HG02884 (cell line): ENCODE results near the gene TIMM23.
"Not testable (repeated sequence)": the region's sequence is repeated elsewhere in the genome, so short reads cannot be mapped to it uniquely, and the experiment has no call there.

Experiments used
- ATAC-seq: cut with Tn5 transposase; IDR thresholded peaks from one replicate; pipeline ENCODE4 v1.9.1; 2021; ENCODE audit warnings: mild to moderate bottlenecking, moderate library complexity; ENCODE audit not compliant: unreplicated experiment

TIMM23 gene

GRCh38 chr10:45985590-45985989 is 13.3 kb downstream of the TIMM23 start:
- ATAC-seq, result not testable (repeated sequence)

GRCh38 chr10:45997557-45997956 is 25.3 kb downstream of the TIMM23 start:
- no peak for ATAC-seq

- no peak for ATAC-seq
Measured at GRCh38 chr10:45997994-45998763, 25.9 kb downstream of the TIMM23 start.

GRCh38 chr10:45999955-46000354 is 27.7 kb downstream of the TIMM23 start:
- not testable (repeated sequence) for ATAC-seq

- no peak for ATAC-seq
Measured at GRCh38 chr10:46000538-46000937, 28.2 kb downstream of the TIMM23 start.

GRCh38 chr10:46001187-46001756 is 29.0 kb downstream of the TIMM23 start:
- no peak for ATAC-seq

- ATAC-seq, result not testable (repeated sequence)
Measured at GRCh38 chr10:46002189-46002687, 29.9 kb downstream of the TIMM23 start.

GRCh38 chr10:46002916-46003693 is 30.8 kb downstream of the TIMM23 start:
- ATAC-seq, result no peak

GRCh38 chr10:46004963-46005362 is 32.7 kb downstream of the TIMM23 start:
- ATAC-seq, result no peak

- ATAC-seq, result no peak
Measured at GRCh38 chr10:46005383-46005782, 33.1 kb downstream of the TIMM23 start.

- no peak for ATAC-seq
Measured at GRCh38 chr10:46006219-46006618, 33.9 kb downstream of the TIMM23 start.

- ATAC-seq, result no peak
Measured at GRCh38 chr10:46012746-46013145, 40.5 kb downstream of the TIMM23 start.

- ATAC-seq, result no peak
Measured at GRCh38 chr10:46014206-46014605, 41.9 kb downstream of the TIMM23 start.

- no peak for ATAC-seq
Measured at GRCh38 chr10:46014683-46015405, 42.6 kb downstream of the TIMM23 start.

GRCh38 chr10:46016190-46016589 is 43.9 kb downstream of the TIMM23 start:
- no peak for ATAC-seq

- no peak for ATAC-seq
Measured at GRCh38 chr10:46016811-46017210, 44.5 kb downstream of the TIMM23 start.

GRCh38 chr10:46017733-46018132 is 45.4 kb downstream of the TIMM23 start:
- no peak for ATAC-seq

GRCh38 chr10:46018453-46019176 is 46.3 kb downstream of the TIMM23 start:
- no peak for ATAC-seq

- ATAC-seq, result no peak
Measured at GRCh38 chr10:46019177-46019528, 46.9 kb downstream of the TIMM23 start.

GRCh38 chr10:46019569-46020343 is 47.5 kb downstream of the TIMM23 start:
- ATAC-seq, result no peak
